Right atrium auricular region (tissue), 2 donors: ENCODE data around the gene NDUFC1. TPM values are rescaled to one million over a fixed set of nuclear protein-coding genes. Genes with fewer than 3 reads are reported as not detected.

Source experiments
- DNase-seq: peaks from one replicate; pipeline ENCODE4 v3.0.0-alpha.2; 2019; ENCODE audit warnings: low spot score
- H3K27ac ChIP-seq, 2 donors: fragments of 200-600 bp; sonication (generic); 1 replicate in 1 of 2; 2 replicates in 1 of 2; pipeline ENCODE4 v1.5.1; 2016 to 2019
- H3K27me3 ChIP-seq, 2 donors: fragments of 200-600 bp; sonication (generic); one replicate each; pipeline versions ENCODE4 v1.5.1 to v1.6.0; 2017 to 2019
- H3K36me3 ChIP-seq: fragments of 200-600 bp; sonication (generic); one replicate; pipeline ENCODE4 v1.5.1; 2016
- H3K4me1 ChIP-seq, 2 donors: fragments of 200-600 bp; sonication (generic); one replicate each; pipeline versions ENCODE4 v1.5.1 to v1.6.0; 2017 to 2019
- H3K4me3 ChIP-seq, 2 donors: fragments of 200-600 bp; sonication (generic); 1 replicate in 1 of 2; 2 replicates in 1 of 2; pipeline ENCODE4 v1.5.1; 2017 to 2019; ENCODE audit warnings: mild to moderate bottlenecking in 1 of 2, moderate library complexity in 1 of 2
- H3K9me3 ChIP-seq, 2 donors: fragments of 200-600 bp; sonication (generic); one replicate each; pipeline ENCODE4 v1.5.1; 2019
- total RNA-seq, 2 donors: library from RNA; depleted of rRNA; stranded (reverse); fragments of >200 nt; gene quantifications; one replicate each; pipeline ENCODE4 v1.1.0, GENCODE V29; 2016
- TF ChIP-seq, protein P1 (sequence below), 2 donors: fragments of 200-600 bp; sonication (generic); IDR thresholded peaks; one replicate each; pipeline ENCODE4 v1.5.1; 2019; ENCODE audit warnings: antibody characterized with exemption in 2 of 2

NDUFC1 gene
- total RNA-seq, 2 donors from 2014 or later = 96.1 to 118 TPM

DNA sequence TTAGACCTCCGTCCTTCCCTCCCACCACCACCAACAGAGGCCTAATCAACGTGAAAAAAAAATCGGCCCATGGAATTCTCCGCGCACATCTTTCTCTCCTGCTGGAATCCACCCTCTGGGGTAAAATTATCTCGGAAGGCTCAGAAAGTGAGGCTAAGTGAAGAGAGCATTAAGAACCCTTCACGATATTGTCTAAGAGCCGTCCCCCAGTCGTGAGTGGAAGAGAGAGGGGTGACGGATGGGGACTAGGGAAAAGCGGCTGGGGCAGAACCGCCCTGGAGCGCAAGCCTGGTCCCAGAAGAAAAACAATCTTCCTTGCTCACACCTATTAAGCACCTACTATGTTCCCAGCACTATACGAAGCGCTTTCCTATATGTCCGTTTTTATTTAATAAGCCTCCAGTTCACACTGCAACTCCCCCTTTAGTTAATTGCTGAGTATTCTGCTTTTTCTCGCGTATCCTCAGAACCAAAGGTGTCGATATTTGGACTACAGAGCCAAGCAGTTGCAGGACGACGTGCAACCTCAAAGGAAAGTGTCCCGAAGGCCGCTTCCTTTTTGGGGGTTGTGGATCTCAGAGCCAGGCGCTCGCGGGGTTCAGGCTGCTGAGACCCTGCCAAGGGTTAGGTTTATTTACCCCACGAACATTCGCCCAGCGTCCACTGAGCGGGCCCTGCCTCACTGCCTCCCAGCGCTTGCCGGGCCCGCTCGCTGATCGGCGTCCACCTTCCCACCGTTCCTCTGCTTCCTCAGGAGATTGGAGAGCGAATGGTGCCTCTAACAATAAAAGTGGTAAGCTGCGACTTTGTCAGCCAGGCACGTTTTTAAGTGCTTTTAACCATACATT is 23.1 kb downstream of the NDUFC1 start:
- TF ChIP-seq, protein P1, sequence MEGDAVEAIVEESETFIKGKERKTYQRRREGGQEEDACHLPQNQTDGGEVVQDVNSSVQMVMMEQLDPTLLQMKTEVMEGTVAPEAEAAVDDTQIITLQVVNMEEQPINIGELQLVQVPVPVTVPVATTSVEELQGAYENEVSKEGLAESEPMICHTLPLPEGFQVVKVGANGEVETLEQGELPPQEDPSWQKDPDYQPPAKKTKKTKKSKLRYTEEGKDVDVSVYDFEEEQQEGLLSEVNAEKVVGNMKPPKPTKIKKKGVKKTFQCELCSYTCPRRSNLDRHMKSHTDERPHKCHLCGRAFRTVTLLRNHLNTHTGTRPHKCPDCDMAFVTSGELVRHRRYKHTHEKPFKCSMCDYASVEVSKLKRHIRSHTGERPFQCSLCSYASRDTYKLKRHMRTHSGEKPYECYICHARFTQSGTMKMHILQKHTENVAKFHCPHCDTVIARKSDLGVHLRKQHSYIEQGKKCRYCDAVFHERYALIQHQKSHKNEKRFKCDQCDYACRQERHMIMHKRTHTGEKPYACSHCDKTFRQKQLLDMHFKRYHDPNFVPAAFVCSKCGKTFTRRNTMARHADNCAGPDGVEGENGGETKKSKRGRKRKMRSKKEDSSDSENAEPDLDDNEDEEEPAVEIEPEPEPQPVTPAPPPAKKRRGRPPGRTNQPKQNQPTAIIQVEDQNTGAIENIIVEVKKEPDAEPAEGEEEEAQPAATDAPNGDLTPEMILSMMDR (IDR thresholded peaks at IDR 0.05) = no peak
- DNase-seq = no peak
- H3K4me3 ChIP-seq = peak overlapping the region; percentile 32 to 63
- no peaks in the 10 kb centered on the region for H3K36me3 ChIP-seq
- peak overlapping the region in 1 of 2 donors; percentile 37 for H3K27ac ChIP-seq
- no peaks in the 10 kb centered on the region for H3K9me3 ChIP-seq
- H3K4me1 ChIP-seq = peaks cover 0 to 15% of the 10 kb centered on the region in 2 donors
- H3K27me3 ChIP-seq = no peaks in the 10 kb centered on the region

DNA sequence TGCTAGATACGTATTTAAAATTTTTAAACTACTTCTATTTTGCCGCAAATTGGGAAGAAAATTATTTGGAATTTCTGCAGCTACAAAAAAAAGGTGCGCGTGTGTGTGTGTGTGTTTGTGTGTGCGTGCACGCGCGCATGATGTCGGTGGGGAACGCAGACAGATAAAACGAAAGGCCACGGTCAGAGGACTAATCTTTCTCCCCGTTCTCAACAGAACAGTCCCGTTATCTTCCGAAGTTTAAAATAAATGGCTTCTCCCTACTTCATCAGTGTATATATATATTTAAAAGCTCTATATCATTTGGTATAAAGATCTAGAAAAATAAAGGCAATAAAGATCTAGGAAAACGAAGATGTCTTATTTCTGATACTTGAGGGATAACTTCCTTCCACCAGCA is 23.8 kb downstream of the NDUFC1 start:
- TF ChIP-seq, protein P1 (IDR thresholded peaks at IDR 0.05) = no peak
- H3K4me3 ChIP-seq = peak overlapping the region in 1 of 2 donors; percentile 63
- H3K9me3 ChIP-seq = no peaks in the 10 kb centered on the region
- H3K4me1 ChIP-seq = peaks cover 0 to 15% of the 10 kb centered on the region in 2 donors
- no peaks in the 10 kb centered on the region for H3K27me3 ChIP-seq
- DNase-seq = no peak
- no peaks in the 10 kb centered on the region for H3K36me3 ChIP-seq
- no peak overlapping the region for H3K27ac ChIP-seq

DNA sequence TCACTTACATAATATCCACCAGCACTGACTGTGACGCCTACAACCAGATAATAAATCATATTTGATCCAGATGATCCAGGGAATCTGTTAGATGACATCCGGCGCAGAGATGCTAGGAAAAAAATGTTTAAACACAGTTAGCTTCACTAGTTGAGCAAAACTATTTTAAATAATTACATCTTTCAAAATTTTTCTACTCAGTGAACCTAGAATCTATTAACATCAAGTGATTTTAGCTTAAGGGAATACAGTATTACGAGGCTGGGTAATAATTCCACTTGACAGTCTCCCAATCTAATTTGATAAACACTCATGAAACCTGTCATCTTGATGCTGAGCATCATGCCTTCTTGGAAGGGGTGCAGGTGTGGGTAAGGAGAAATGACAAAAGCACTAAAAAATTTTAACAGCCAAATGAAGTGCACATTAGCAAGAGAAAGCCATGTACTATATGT is 27.0 kb downstream of the NDUFC1 start:
- H3K4me1 ChIP-seq = peaks cover 0 to 15% of the 10 kb centered on the region in 2 donors
- no peaks in the 10 kb centered on the region for H3K27me3 ChIP-seq
- no peak overlapping the region for H3K4me3 ChIP-seq
- no peaks in the 10 kb centered on the region for H3K9me3 ChIP-seq
- TF ChIP-seq, protein P1 (IDR thresholded peaks at IDR 0.05) = no peak
- H3K27ac ChIP-seq = no peak overlapping the region
- no peaks in the 10 kb centered on the region for H3K36me3 ChIP-seq
- DNase-seq = no peak

DNA sequence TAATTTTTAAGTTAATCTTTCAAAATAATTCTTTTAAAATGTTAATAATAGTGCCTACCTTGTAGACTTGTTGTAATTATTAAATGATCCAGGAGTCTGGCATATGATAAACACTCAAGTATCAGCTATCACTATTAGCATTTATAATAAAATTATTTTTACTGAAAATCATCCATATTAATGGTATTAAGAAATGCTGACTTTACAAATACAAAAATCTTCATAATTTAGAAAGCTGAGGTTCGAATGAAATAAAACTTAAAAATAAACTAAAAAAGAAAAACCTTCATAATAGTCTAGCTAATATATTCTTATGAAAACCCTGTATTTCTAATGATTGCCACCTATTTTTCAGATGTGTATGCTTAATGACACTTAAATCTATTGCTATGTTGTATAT is 27.5 kb downstream of the NDUFC1 start:
- DNase-seq = no peak
- no peaks in the 10 kb centered on the region for H3K27me3 ChIP-seq
- TF ChIP-seq, protein P1 (IDR thresholded peaks at IDR 0.05) = no peak

DNA sequence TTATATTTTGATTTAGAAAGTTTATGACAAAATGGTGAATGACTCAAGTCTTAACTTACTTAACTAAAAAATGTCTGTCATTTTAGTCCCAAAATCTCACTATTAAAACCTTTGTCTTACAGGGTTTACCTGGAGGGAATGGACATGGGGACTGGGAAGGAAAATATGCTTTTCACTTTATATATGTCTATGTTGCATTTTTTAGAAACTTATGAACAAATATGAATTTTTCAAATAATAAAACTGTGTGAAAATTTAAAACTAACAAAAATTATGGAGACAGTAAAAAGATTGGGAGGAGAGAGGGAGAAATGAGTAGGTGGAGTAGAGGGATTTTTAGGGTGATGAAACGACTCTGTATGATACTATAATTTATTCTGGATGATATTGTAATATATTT is 28.4 kb downstream of the NDUFC1 start:
- Histone ChIP-seq H3K4me3 (no peak overlapping the region), H3K9me3 (no peaks in the 10 kb centered on the region), H3K4me1 (peaks cover 0 to 1% of the 10 kb centered on the region in 2 donors), H3K27me3 (no peaks in the 10 kb centered on the region), H3K36me3 (no peaks in the 10 kb centered on the region), H3K27ac (no peak overlapping the region)
- TF ChIP-seq, protein P1 (IDR thresholded peaks at IDR 0.05) = no peak
- DNase-seq = no peak

More for the DNA sequence above, 27.5 kb downstream of the NDUFC1 start:
- Histone ChIP-seq H3K27ac (no peak overlapping the region), H3K9me3 (no peaks in the 10 kb centered on the region), H3K4me3 (no peak overlapping the region), H3K36me3 (no peaks in the 10 kb centered on the region), H3K4me1 (peaks cover 0 to 10% of the 10 kb centered on the region in 2 donors)
